PFSK-1 (cell line): ENCODE measurements around the gene SLC39A3.

ENCODE experiments used
- FOXP2 ChIP-seq: optimal IDR thresholded peaks from 2 replicates; pipeline ENCODE3; 2011; ENCODE audit warnings: borderline replicate concordance, control low read depth, inconsistent platforms; ENCODE audit not compliant: insufficient read depth; ENCODE audit errors: extremely low read length, extremely low read depth
- POLR2AphosphoS5 ChIP-seq: IDR thresholded peaks from 2 replicates; pipeline ENCODE4 v1.6.1; 2012; ENCODE audit warnings: low read depth, mild to moderate bottlenecking, control low read depth, low read length, moderate library complexity
- REST ChIP-seq, 2 experiments: IDR thresholded peaks; 2 replicates each; pipeline versions ENCODE4 v1.6.1 to v1.8.0; 2011 to 2012; ENCODE audit warnings: low read depth in 2 of 2, low read length in 2 of 2, control low read depth in 1 of 2, inconsistent platforms in 1 of 2, mild to moderate bottlenecking in 1 of 2, moderate library complexity in 1 of 2; ENCODE audit not compliant: insufficient read depth in 1 of 2
- SIN3A ChIP-seq: IDR thresholded peaks from 2 replicates; pipeline ENCODE4 v1.6.1; 2012; ENCODE audit warnings: mild to moderate bottlenecking, low read length, moderate library complexity, borderline replicate concordance; ENCODE audit not compliant: insufficient read depth
- TAF1 ChIP-seq: IDR thresholded peaks from 2 replicates; pipeline ENCODE4 v1.6.1; 2012; ENCODE audit warnings: low read length, control low read depth, borderline replicate concordance; ENCODE audit not compliant: insufficient read depth

GRCh38 chr19:2758601-2759313 is 18.9 kb upstream of the SLC39A3 start:
- peak; percentile 5; the same call in 1 of the 2 replicates for TF ChIP-seq POLR2AphosphoS5
- TF ChIP-seq TAF1 = no peak
- no peak for TF ChIP-seq SIN3A
- TF ChIP-seq REST (IDR thresholded peaks at IDR 0.05; ENCODE audit: insufficient read depth in 1 of 2, low read depth in 2 of 2, low read length in 2 of 2) = no peak
- no peak for TF ChIP-seq FOXP2
